Choroid plexus epithelial cell (primary cell): ENCODE results near the gene LCLAT1.

Experiments
- DNase-seq: peaks from one replicate; pipeline ENCODE4 v3.0.0-alpha.2; 2010; ENCODE audit warnings: low read depth
- H3K4me3 ChIP-seq: 2 replicates; pipeline ENCODE4 v1.5.1; 2011; ENCODE audit warnings: low read depth, mild to moderate bottlenecking, control low read depth, low read length, moderate library complexity
- CTCF ChIP-seq: conservative IDR thresholded peaks from 2 replicates; pipeline ENCODE4 v1.5.1; 2011; ENCODE audit warnings: low read depth, mild to moderate bottlenecking, control low read depth, inconsistent platforms, low read length, moderate library complexity

The LCLAT1 gene

GRCh38 chr2:30690126-30690561 lies 243.1 kb downstream of the LCLAT1 start:
- no peak for TF ChIP-seq CTCF
- no peak overlapping the region for H3K4me3 ChIP-seq
- no peak for DNase-seq

GRCh38 chr2:30691091-30691947 lies 244.3 kb downstream of the LCLAT1 start:
- no peak for TF ChIP-seq CTCF
- no peak overlapping the region for H3K4me3 ChIP-seq
- DNase-seq, result no peak

- peak; percentile 48 for TF ChIP-seq CTCF
- no peak overlapping the region for H3K4me3 ChIP-seq
- DNase-seq, result peak; percentile 56
Measured at GRCh38 chr2:30691948-30692828, 245.1 kb downstream of the LCLAT1 start.

DNA sequence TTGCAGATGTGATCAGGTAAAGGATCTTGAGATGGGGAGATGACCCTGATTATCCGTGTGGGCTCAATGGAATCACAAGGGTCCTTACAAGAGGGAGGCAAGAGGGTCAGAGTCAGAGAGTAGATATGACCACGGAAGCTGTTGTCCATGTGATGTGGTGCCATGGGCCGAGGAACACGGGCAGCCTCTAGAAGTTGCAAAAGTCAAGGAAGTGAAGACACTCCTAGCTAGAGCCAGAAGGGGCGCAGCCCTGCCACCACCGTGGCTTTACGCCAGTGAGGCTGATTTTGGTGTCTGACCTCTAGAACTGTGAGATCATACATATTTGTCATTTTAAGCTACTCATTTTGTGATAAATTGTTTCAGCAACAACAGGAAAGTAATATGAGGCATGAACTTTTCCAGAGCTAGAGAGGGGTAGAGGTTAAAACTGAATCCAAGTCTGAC lies 245.8 kb downstream of the LCLAT1 start:
- H3K4me3 ChIP-seq, result no peak overlapping the region
- TF ChIP-seq CTCF, result no peak
- no peak for DNase-seq
